GM10266 (cell line): ENCODE data around the gene ARL6IP6.
A peak's percentile ranks its signal among the peaks of the same experiment; 100 is the strongest.
"Not testable (repeated sequence)": the region's sequence is repeated elsewhere in the genome, so short reads cannot be mapped to it uniquely, and the experiment has no call there.

Experiments
- DNase-seq: peaks from one replicate; pipeline ENCODE4 v3.0.0; 2012; ENCODE audit errors: extremely low spot score
- CTCF ChIP-seq: IDR thresholded peaks from 2 replicates; pipeline ENCODE4 v1.5.1; 2012; ENCODE audit warnings: mild to moderate bottlenecking, low read depth; ENCODE audit not compliant: control insufficient read depth, insufficient read depth; ENCODE audit errors: missing control alignments

The ARL6IP6 gene

DNA sequence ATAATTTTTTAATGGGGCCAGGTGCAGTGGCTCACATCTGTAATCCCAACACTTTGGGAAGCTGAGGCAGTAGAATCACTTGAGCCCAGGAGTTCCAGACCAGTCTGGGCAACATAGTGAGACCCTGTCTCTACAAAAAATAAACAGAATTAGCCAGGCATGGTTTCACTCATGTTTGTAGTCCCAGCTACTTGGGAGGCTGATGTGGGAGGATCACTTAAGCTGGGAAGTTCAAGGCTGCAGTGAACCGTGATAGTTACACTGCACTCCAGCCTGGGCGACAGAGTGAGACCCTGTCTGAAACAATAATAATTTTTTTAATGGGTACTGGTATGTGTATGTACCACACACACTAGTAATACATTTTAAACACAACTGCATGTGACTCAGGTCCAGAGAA is 2.4 kb downstream of the ARL6IP6 start:
- no peak for TF ChIP-seq CTCF
- DNase-seq, result no peak

DNA sequence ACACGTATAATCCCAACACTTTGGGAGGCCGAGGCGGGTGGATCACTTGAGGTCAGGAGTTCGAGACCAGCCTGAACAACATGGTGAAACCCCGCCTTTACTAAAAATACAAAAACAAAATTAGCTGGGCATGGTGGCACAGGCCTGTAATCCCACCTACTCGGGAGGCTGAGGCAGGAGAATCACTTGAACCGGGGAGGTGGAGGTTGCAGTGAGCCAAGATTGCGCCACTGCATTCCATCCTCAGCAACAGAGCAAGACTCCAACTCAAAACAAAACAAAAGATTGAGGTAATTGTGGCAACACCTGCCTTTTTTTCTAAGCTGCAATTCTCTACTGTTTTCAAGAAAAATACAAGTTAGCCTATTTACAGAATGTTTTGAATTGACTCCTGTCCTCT is 4.2 kb downstream of the ARL6IP6 start:
- not testable (repeated sequence) for DNase-seq

- DNase-seq, result no peak
- no peak for TF ChIP-seq CTCF
Observed at GRCh38 chr2:152723918-152724317, 5.5 kb downstream of the ARL6IP6 start.

DNA sequence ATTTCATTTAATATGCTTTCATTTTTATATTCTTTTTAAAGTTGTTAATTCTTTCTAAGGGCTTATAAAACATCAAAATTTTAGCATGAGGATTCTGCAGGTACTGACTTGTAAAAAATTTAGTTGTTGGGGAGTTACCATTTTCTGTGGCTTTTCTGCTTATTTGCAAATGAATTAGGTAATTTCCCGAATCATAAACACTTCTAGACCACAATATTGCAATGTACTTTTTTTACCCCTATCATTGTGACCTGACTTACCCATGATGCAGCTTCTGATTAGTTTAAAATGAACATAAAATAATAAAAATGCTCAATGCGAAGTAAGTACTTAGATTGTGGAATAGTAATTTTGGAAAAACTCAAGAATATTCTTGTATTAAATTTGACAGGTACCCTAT is 11.4 kb downstream of the ARL6IP6 start:
- TF ChIP-seq CTCF, result no peak
- no peak for DNase-seq

- DNase-seq, result no peak
- no peak for TF ChIP-seq CTCF
Observed at GRCh38 chr2:152730591-152731333, 12.3 kb downstream of the ARL6IP6 start.

DNA sequence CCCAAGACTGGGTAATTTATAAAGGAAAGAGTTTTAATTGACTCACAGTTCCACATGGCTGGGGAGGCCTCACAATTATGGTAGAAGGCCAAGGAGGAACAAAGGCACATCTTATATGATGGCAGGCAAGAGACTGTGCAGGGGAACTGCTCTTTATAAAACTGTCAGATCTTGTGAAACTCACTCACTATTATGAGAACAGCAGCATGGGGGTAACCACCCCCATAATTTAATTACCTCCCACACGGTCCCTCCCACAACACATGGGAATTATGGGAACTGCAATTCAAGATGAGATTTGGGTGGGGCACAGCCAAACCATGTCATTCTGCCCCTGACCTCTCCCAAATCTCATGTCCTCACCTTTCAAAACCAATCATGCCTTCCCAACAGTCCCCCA is 19.1 kb downstream of the ARL6IP6 start:
- not testable (repeated sequence) for DNase-seq

GRCh38 chr2:152738438-152738837 is 20.0 kb downstream of the ARL6IP6 start:
- no peak for DNase-seq
- no peak for TF ChIP-seq CTCF

DNA sequence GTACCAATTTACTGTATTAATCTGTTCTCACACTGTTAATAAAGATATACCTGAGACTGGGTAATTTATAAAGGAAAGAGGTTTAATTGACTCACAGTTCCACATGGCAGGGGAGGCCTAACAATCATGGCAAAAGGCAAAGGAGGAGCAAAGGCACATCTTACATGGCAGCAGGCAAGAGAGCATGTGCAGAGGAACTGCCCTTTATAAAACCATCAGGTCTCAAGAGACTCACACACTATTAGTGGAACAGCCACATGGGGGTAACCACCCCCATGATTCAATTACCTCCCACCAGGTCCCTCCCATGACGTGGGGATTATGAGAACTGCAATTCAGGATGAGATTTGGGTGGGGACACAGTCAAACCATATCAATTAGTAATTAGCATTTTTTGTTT is 21.3 kb downstream of the ARL6IP6 start:
- DNase-seq, result not testable (repeated sequence)

DNA sequence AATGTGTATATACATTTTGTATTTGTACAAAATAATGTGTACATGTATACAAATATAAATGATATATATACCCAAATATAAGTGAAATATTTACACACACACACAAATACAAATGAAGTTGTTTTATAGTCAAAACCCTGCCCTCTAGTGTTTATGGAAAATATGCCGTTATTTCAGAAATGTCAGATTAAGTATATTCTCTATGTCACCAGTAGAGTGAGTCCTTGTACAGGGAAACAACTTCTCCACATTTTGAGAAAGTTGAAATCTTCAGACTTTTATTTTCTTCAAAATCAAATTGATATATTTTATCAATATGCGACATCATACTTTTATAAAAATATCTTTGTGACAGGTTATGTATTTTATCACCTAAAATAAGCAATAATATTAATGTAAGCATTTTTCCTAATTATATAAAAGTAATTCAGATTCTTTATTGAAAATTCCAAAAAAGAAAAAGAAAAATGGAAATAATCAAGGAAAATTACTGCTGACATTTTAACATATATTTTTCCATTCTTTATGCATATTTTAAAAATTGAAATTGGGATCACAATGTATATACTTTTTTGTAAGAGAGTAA is 22.4 kb downstream of the ARL6IP6 start:
- DNase-seq, result peak; percentile 35
- TF ChIP-seq CTCF, result peak; percentile 76
